OCI-LY7 (cell line): ENCODE results near the gene C5orf47. TPM values are rescaled to one million over a fixed set of nuclear protein-coding genes. Genes with fewer than 3 reads are reported as not detected.

Experiments used
- BruUV-seq: library from RNA; stranded (reverse); fragments of 400-500 nt; replicated peaks from 2 replicates; lab custom pipeline; 2021; lab: Mats Ljungman, UMichigan
- CTCF ChIA-PET: fragments of 300-600 bp; sonication (Branson Sonifier 250); formaldehyde crosslinking; loops from one replicate; lab custom pipeline; 2022; ENCODE audit warnings: antibody characterized with exemption; ENCODE audit not compliant: unreplicated experiment; lab: Charles Lee
- POLR2A ChIA-PET: fragments of 300-600 bp; sonication (Branson Sonifier 250); formaldehyde crosslinking; loops from one replicate; lab custom pipeline; 2022; ENCODE audit warnings: antibody characterized with exemption; lab: Charles Lee
- DNase-seq: peaks from one replicate; pipeline ENCODE4 v3.0.0-alpha.2; 2015; ENCODE audit warnings: low spot score
- H2AFZ ChIP-seq: fragments of 200-600 bp; sonication (generic), shearing (Covaris generic); 2 replicates; pipeline ENCODE4 v1.6.1; 2014; ENCODE audit warnings: mild to moderate bottlenecking, antibody characterized with exemption, low read length, moderate library complexity
- H3K27ac ChIP-seq: fragments of 200-600 bp; sonication (generic); 2 replicates; pipeline ENCODE4 v1.5.1; 2014; ENCODE audit warnings: mixed run types, low read depth, mild to moderate bottlenecking, moderate library complexity, low read length, inconsistent platforms; ENCODE audit not compliant: poor library complexity, severe bottlenecking
- H3K36me3 ChIP-seq: fragments of 200-600 bp; sonication (generic); 2 replicates; pipeline ENCODE4 v1.6.1; 2014; ENCODE audit warnings: mild to moderate bottlenecking, antibody characterized with exemption, low read length, moderate library complexity, mixed read lengths; ENCODE audit not compliant: insufficient read depth
- H3K4me1 ChIP-seq: fragments of 200-600 bp; sonication (generic); 2 replicates; pipeline ENCODE4 v1.5.1; 2014; ENCODE audit warnings: mild to moderate bottlenecking, low read length; ENCODE audit not compliant: insufficient read depth, poor library complexity, severe bottlenecking
- H3K4me2 ChIP-seq: fragments of 200-600 bp; sonication (generic); 2 replicates; pipeline ENCODE4 v1.6.1; 2014; ENCODE audit warnings: mild to moderate bottlenecking, low read length
- H3K4me3 ChIP-seq: fragments of 200-600 bp; sonication (generic); 2 replicates; pipeline ENCODE4 v1.5.1; 2014; ENCODE audit warnings: mild to moderate bottlenecking, low read depth, low read length; ENCODE audit not compliant: poor library complexity, severe bottlenecking
- H3K79me2 ChIP-seq: fragments of 200-600 bp; sonication (generic); 2 replicates; pipeline ENCODE4 v1.6.1; 2016; ENCODE audit warnings: low read depth, mild to moderate bottlenecking, low read length, moderate library complexity, mixed read lengths; ENCODE audit not compliant: insufficient read depth
- H3K9me2 ChIP-seq: fragments of 200-600 bp; sonication (generic); 2 replicates; pipeline ENCODE4 v1.6.1; 2016; ENCODE audit warnings: mild to moderate bottlenecking, low read length, mixed read lengths; ENCODE audit not compliant: insufficient read depth
- H3K9me3 ChIP-seq: fragments of 200-600 bp; sonication (generic); 2 replicates; pipeline ENCODE4 v1.6.1; 2014; ENCODE audit warnings: mild to moderate bottlenecking, mixed run types, low read length, mixed read lengths
- H4K20me1 ChIP-seq: fragments of 200-600 bp; sonication (generic); 2 replicates; pipeline ENCODE4 v1.6.1; 2014; ENCODE audit warnings: mild to moderate bottlenecking, antibody characterized with exemption, low read length, moderate library complexity, mixed read lengths; ENCODE audit not compliant: insufficient read depth
- CTCF ChIP-seq: fragments of 200-600 bp; sonication (generic); conservative IDR thresholded peaks from 2 replicates; pipeline ENCODE4 v1.5.1; 2014; ENCODE audit warnings: mild to moderate bottlenecking, antibody characterized with exemption, low read length, moderate library complexity, mixed read lengths
- EZH2phosphoT487 ChIP-seq: fragments of 200-600 bp; sonication (generic); IDR thresholded peaks from 2 replicates; pipeline ENCODE4 v1.6.1; 2018; ENCODE audit warnings: low read depth, borderline replicate concordance, mild to moderate bottlenecking, mixed run types, antibody characterized with exemption, low read length, moderate library complexity, mixed read lengths
- intact Hi-C: fragments of 100-400 bp; cut with micrococcal nuclease; formaldehyde crosslinking; loops from one replicate; pipeline ENCODE4 v1.10.0; 2022; ENCODE audit not compliant: unreplicated experiment
- total RNA-seq, 2 experiments: library from RNA; depleted of rRNA in 1 of 2; stranded (reverse); fragments of >200 nt in 1 of 2; shearing (Covaris generic) in 1 of 2; gene quantifications; 2 replicates each; pipeline ENCODE4 v1.2.3, GENCODE V29; 2014 to 2022

Gene C5orf47
- total RNA-seq, 2 experiments from 2014 or later = not detected

GRCh38 chr5:173984218-173984617 lies 4.8 kb upstream of the C5orf47 start:
- ChIA-PET CTCF (interaction anchor here (0.6 to 0.9 kb wide), 2 partner anchors 11 to 392 kb away, joined by 3 read pairs; no protein-coding TSS in a partner anchor), POLR2A (interaction anchor here (0.8 kb wide), 1 partner anchor 40 kb away, joined by 4 read pairs; no protein-coding TSS in a partner anchor)
- Histone ChIP-seq H3K36me3 (no peaks in the 10 kb centered on the region), H3K4me1 (no peaks in the 10 kb centered on the region), H3K79me2 (no peaks in the 10 kb centered on the region), H2AFZ (no peak overlapping the region), H3K4me2 (no peak overlapping the region), H3K9me3 (no peaks in the 10 kb centered on the region), H3K9me2 (no peaks in the 10 kb centered on the region), H4K20me1 (no peaks in the 10 kb centered on the region), H3K4me3 (no peak overlapping the region), H3K27ac (no peak overlapping the region)
- TF ChIP-seq CTCF (peak; percentile 77), EZH2phosphoT487 (no peak)
- peak; percentile 46 for DNase-seq
- intact Hi-C loops = no loop called here
- no TSS peak for BruUV-seq

DNA sequence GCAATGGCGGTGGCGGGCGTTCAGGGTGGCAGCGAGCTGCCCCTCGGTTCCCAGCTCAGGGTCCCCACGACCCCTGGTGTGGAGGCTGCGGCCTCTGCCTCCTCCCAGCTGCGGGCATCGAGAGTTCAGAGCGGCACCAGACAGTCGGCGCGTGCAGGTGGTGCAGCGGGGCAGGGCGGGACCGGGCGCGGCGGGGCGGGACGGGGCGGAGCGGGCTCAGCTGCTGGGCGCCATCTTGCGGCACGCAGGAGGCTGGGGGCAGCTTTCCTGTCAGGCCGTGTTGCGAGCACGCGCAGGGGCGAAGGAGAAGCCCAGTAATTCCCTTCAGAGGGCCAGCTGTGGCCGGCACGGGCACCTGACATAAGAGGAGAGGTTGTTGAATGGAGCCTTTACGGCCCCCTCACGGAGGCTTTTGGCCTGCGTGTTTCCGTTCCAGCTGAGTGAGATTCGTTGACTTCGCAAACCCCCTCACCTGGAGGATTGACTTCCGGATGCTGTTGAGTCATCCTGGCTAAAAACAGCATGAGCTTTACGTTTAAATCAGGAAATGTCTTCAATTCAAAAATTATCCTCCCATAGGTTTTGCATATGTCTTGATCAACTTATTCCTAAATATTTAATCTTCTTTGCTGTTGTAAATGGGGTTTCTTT lies 587 bp downstream of the C5orf47 start:
- no peaks in the 10 kb centered on the region for H4K20me1 ChIP-seq
- H3K4me1 ChIP-seq = peaks cover 8% of the 10 kb centered on the region
- no TSS peak for BruUV-seq
- no peaks in the 10 kb centered on the region for H3K9me3 ChIP-seq
- no peak overlapping the region for H3K4me3 ChIP-seq
- H3K27ac ChIP-seq = no peak overlapping the region
- DNase-seq = peak; percentile 38
- H3K9me2 ChIP-seq = no peaks in the 10 kb centered on the region
- H3K4me2 ChIP-seq = no peak overlapping the region; the same call in 1 of the 2 replicates
- CTCF ChIA-PET = interaction anchor here (0.5 to 0.6 kb wide), 2 partner anchors 19 to 349 kb away, joined by 3 to 8 read pairs; no protein-coding TSS in a partner anchor
- H3K36me3 ChIP-seq = no peaks in the 10 kb centered on the region
- TF ChIP-seq EZH2phosphoT487 = no peak
- no peak for TF ChIP-seq CTCF
- no peaks in the 10 kb centered on the region for H3K79me2 ChIP-seq
- intact Hi-C loops = no loop called here
- POLR2A ChIA-PET = no interaction called here
- peak overlapping the region; percentile 39; the same call in 1 of the 2 replicates for H2AFZ ChIP-seq

DNA sequence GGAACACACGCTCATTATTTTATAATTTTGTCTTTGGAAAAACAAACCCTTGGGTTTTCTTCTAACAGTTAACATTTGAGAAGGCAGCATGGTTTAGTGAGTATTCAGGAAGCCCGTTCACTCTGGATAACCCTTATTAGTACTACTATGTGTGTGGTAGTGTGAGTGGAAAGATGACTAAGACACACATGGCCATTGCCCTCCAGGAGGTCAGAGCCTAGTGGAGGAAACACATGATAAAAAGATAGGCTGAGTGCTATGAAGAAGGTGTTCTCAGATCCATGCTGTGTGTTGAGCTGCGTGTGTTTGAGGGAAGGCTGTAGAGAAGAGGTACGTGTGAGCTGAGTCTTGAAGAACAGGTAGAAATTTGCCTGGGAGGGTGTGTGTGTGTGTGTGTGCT lies 8.4 kb downstream of the C5orf47 start:
- no peaks in the 10 kb centered on the region for H3K36me3 ChIP-seq
- intact Hi-C loops = no loop called here
- H3K9me2 ChIP-seq = no peaks in the 10 kb centered on the region
- ChIA-PET POLR2A (interaction anchor here (0.7 kb wide), 1 partner anchor 88 kb away, joined by 3 read pairs; no protein-coding TSS in a partner anchor), CTCF (no interaction called here)
- H3K4me2 ChIP-seq = no peak overlapping the region
- H3K79me2 ChIP-seq = no peaks in the 10 kb centered on the region
- H4K20me1 ChIP-seq = no peaks in the 10 kb centered on the region
- no peaks in the 10 kb centered on the region for H3K9me3 ChIP-seq
- H3K4me1 ChIP-seq = no peaks in the 10 kb centered on the region
- no peak overlapping the region for H2AFZ ChIP-seq
- DNase-seq = no peak
- TF ChIP-seq EZH2phosphoT487 = no peak
- no peak for TF ChIP-seq CTCF
- H3K27ac ChIP-seq = no peak overlapping the region
- H3K4me3 ChIP-seq = no peak overlapping the region
- no TSS peak for BruUV-seq
